Measurements from ENCODE around the gene PCDHGC5.

PCDHGC5 gene

GRCh38 chr5:141510160-141510559 lies 21.3 kb downstream of the PCDHGC5 start:
- ATAC-seq, result no peak
- TF ChIP-seq POU6F1 (CRISPR knock-in tag; IDR thresholded peaks at IDR 0.05; ENCODE audit: borderline replicate concordance, low read depth) (no peak), GLIS3 (CRISPR knock-in tag; IDR thresholded peaks at IDR 0.05) (no peak), OSR1 (CRISPR knock-in tag; IDR thresholded peaks at IDR 0.05) (no peak), PATZ1 (CRISPR knock-in tag; IDR thresholded peaks at IDR 0.05; ENCODE audit: borderline replicate concordance) (no peak), SNAI2 (CRISPR knock-in tag; IDR thresholded peaks at IDR 0.05) (no peak), RARB (CRISPR knock-in tag; IDR thresholded peaks at IDR 0.05) (no peak), TOX (CRISPR knock-in tag; IDR thresholded peaks at IDR 0.05; ENCODE audit: borderline replicate concordance) (no peak), ZFP30 (CRISPR knock-in tag; IDR thresholded peaks at IDR 0.05) (no peak), TCF4 (CRISPR knock-in tag; IDR thresholded peaks at IDR 0.05; ENCODE audit: borderline replicate concordance) (no peak), ZNF565 (CRISPR knock-in tag; conservative IDR thresholded peaks at IDR 0.05; ENCODE audit: low read depth) (no peak)

GRCh38 chr5:141510850-141511601 lies 22.1 kb downstream of the PCDHGC5 start:
- ATAC-seq, result no peak

DNA sequence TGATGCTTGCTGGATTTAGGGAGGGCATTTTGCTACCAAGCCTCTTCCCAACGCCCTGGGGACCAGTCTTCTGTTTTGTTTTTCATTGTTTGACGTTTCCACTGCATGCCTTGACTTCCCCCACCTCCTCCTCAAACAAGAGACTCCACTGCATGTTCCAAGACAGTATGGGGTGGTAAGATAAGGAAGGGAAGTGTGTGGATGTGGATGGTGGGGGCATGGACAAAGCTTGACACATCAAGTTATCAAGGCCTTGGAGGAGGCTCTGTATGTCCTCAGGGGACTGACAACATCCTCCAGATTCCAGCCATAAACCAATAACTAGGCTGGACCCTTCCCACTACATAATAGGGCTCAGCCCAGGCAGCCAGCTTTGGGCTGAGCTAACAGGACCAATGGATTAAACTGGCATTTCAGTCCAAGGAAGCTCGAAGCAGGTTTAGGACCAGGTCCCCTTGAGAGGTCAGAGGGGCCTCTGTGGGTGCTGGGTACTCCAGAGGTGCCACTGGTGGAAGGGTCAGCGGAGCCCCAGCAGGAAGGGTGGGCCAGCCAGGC lies 23.0 kb downstream of the PCDHGC5 start:
- TF ChIP-seq POU6F1 (CRISPR knock-in tag; IDR thresholded peaks at IDR 0.05; ENCODE audit: borderline replicate concordance, low read depth), result no peak
- no peak for TF ChIP-seq ZFP30 (CRISPR knock-in tag; IDR thresholded peaks at IDR 0.05)
- TF ChIP-seq ISL1 (CRISPR knock-in tag; IDR thresholded peaks at IDR 0.05), result no peak
- TF ChIP-seq ZNF8 (CRISPR knock-in tag; IDR thresholded peaks at IDR 0.05), result no peak
- TF ChIP-seq BACH2 (CRISPR knock-in tag; IDR thresholded peaks at IDR 0.05; ENCODE audit: borderline replicate concordance), result no peak
- ATAC-seq, result no peak

More at GRCh38 chr5:141510850-141511601, 22.1 kb downstream of the PCDHGC5 start:
- no peak for TF ChIP-seq ARNTL (CRISPR knock-in tag; IDR thresholded peaks at IDR 0.05; ENCODE audit: borderline replicate concordance, low read depth)
- no peak for TF ChIP-seq SNAI2 (CRISPR knock-in tag; IDR thresholded peaks at IDR 0.05)
- no peak for TF ChIP-seq ZNF565 (CRISPR knock-in tag; conservative IDR thresholded peaks at IDR 0.05; ENCODE audit: low read depth)
- TF ChIP-seq OSR1 (CRISPR knock-in tag; IDR thresholded peaks at IDR 0.05), result no peak
- no peak for TF ChIP-seq CSRNP3 (CRISPR knock-in tag; IDR thresholded peaks at IDR 0.05)
- TF ChIP-seq PPARA (CRISPR knock-in tag; IDR thresholded peaks at IDR 0.05; ENCODE audit: borderline replicate concordance), result no peak
- TF ChIP-seq ZC3H10 (CRISPR knock-in tag; IDR thresholded peaks at IDR 0.05), result no peak
- no peak for TF ChIP-seq CREB5 (CRISPR knock-in tag; IDR thresholded peaks at IDR 0.05; ENCODE audit: low read depth)
- TF ChIP-seq BACH2 (CRISPR knock-in tag; IDR thresholded peaks at IDR 0.05; ENCODE audit: borderline replicate concordance), result no peak
- TF ChIP-seq ZNF70 (CRISPR knock-in tag; IDR thresholded peaks at IDR 0.05), result no peak
- TF ChIP-seq ZFP30 (CRISPR knock-in tag; IDR thresholded peaks at IDR 0.05), result no peak
- TF ChIP-seq ZNF8 (CRISPR knock-in tag; IDR thresholded peaks at IDR 0.05), result no peak
- TF ChIP-seq CSDC2 (CRISPR knock-in tag; IDR thresholded peaks at IDR 0.05), result no peak
- TF ChIP-seq GLIS3 (CRISPR knock-in tag; IDR thresholded peaks at IDR 0.05), result no peak

All from SK-N-SH treated with all-trans-retinoic acid at 6 μM for 48 hours (cell line).